Ecto neural progenitor cell (in vitro differentiated cells): Measurements from ENCODE around the gene UQCRH.
"Not testable (repeated sequence)": the region's sequence is repeated elsewhere in the genome, so short reads cannot be mapped to it uniquely, and the experiment has no call there.

Experiments
- DNase-seq: peaks from one replicate; pipeline ENCODE4 v3.0.0-alpha.2; 2018; ENCODE audit warnings: low spot score

Gene UQCRH

GRCh38 chr1:46300673-46301405, 2.7 kb upstream of the UQCRH start:
- DNase-seq = no peak

GRCh38 chr1:46301406-46301807, 2.1 kb upstream of the UQCRH start:
- peak; percentile 58 for DNase-seq

- DNase-seq = peak; percentile 81
These were observed 1.5 kb upstream of the UQCRH start for GRCh38 chr1:46301808-46302640.

GRCh38 chr1:46302641-46303037, 859 bp upstream of the UQCRH start:
- peak; percentile 79 for DNase-seq

- DNase-seq = no peak
These were observed 401 bp downstream of the UQCRH start for GRCh38 chr1:46303872-46304326.

GRCh38 chr1:46306159-46306530, 2.6 kb downstream of the UQCRH start:
- no peak for DNase-seq

GRCh38 chr1:46309401-46310159, 6.1 kb downstream of the UQCRH start:
- no peak for DNase-seq

GRCh38 chr1:46310321-46310720, 6.8 kb downstream of the UQCRH start:
- no peak for DNase-seq

GRCh38 chr1:46315669-46316403, 12.3 kb downstream of the UQCRH start:
- no peak for DNase-seq

GRCh38 chr1:46317323-46317722, 13.8 kb downstream of the UQCRH start:
- DNase-seq = no peak

GRCh38 chr1:46319301-46319700, 15.8 kb downstream of the UQCRH start:
- DNase-seq = not testable (repeated sequence)

GRCh38 chr1:46319960-46320914, 16.7 kb downstream of the UQCRH start:
- not testable (repeated sequence) for DNase-seq

GRCh38 chr1:46322191-46322590, 18.7 kb downstream of the UQCRH start:
- not testable (repeated sequence) for DNase-seq

- DNase-seq = not testable (repeated sequence)
These were observed 22.0 kb downstream of the UQCRH start for GRCh38 chr1:46325285-46326076.

- DNase-seq = not testable (repeated sequence)
These were observed 24.7 kb downstream of the UQCRH start for GRCh38 chr1:46328182-46328581.

GRCh38 chr1:46329807-46330206, 26.3 kb downstream of the UQCRH start:
- not testable (repeated sequence) for DNase-seq

GRCh38 chr1:46330381-46330780, 26.9 kb downstream of the UQCRH start:
- not testable (repeated sequence) for DNase-seq

GRCh38 chr1:46331786-46332540, 28.5 kb downstream of the UQCRH start:
- not testable (repeated sequence) for DNase-seq
